K562 (cell line): ENCODE results near the gene MGA. TPM values are rescaled to one million over a fixed set of nuclear protein-coding genes. Genes with fewer than 3 reads are reported as not detected.

ENCODE experiments used
- BCOR ChIP-seq: fragments of 450-650 bp; IDR thresholded peaks from 2 replicates; pipeline ENCODE4 v1.6.1; 2016
- EP400 ChIP-seq: fragments of 450-650 bp; IDR thresholded peaks from 2 replicates; pipeline ENCODE4 v1.6.1; 2017; ENCODE audit warnings: antibody characterized with exemption, mild to moderate bottlenecking, moderate library complexity
- FOXK2 ChIP-seq, 2 experiments: fragments of 450-650 bp; IDR thresholded peaks in 1 of 2; conservative IDR thresholded peaks in 1 of 2; 2 replicates each; pipeline ENCODE4 v1.6.1; 2016; ENCODE audit warnings: low read depth in 2 of 2, mild to moderate bottlenecking in 1 of 2
- HLTF ChIP-seq: fragments of 450-650 bp; IDR thresholded peaks from 2 replicates; pipeline ENCODE4 v1.6.1; 2016
- KAT8 ChIP-seq: fragments of 450-650 bp; IDR thresholded peaks from 2 replicates; pipeline ENCODE4 v1.6.1; 2016; ENCODE audit warnings: low read depth, mild to moderate bottlenecking
- NCOA4 ChIP-seq: fragments of 450-650 bp; IDR thresholded peaks from 2 replicates; pipeline ENCODE4 v1.6.1; 2018; ENCODE audit warnings: mild to moderate bottlenecking; ENCODE audit not compliant: partially characterized antibody
- PHB2 ChIP-seq: fragments of 450-650 bp; IDR thresholded peaks from 2 replicates; pipeline ENCODE4 v1.6.1; 2017; ENCODE audit warnings: low read depth
- SRSF1 ChIP-seq: fragments of 200-400 bp; formaldehyde crosslinking; IDR thresholded peaks from 2 replicates; pipeline ENCODE4 v1.6.1; 2017; ENCODE audit warnings: mild to moderate bottlenecking, low read depth, low read length, moderate library complexity
- polyA plus RNA-seq, 8 experiments: library from polyadenylated mRNA; depleted of rRNA in 4 of 8; stranded (reverse) in 5 of 8; unstranded in 3 of 8; fragments of >200 nt; fragmentation: Nextera tagmentation in 2 of 8; fragmentation: Illumina TruSeq in 1 of 8; extraction: Ambion mirVana in 2 of 8; extraction: Trizol in 1 of 8; gene quantifications; 2 replicates each; pipeline versions ENCODE4 v1.2.1 to v1.2.3, GENCODE V29; 2011 to 2014; ENCODE audit warnings: inconsistent platforms in 1 of 8, missing spikeins in 1 of 8
- total RNA-seq, 7 experiments: library from RNA; depleted of rRNA in 6 of 7; stranded (reverse); fragments of >200 nt in 6 of 7; fragmentation: Illumina TruSeq in 2 of 7; extraction: Trizol in 2 of 7; gene quantifications; 2 replicates each; pipeline versions ENCODE4 v1.2.1 to v1.2.3, GENCODE V29; 2011 to 2021; ENCODE audit warnings: low replicate concordance in 1 of 7
- TF ChIP-seq, protein P1 (sequence below), 2 experiments: fragments of 450-650 bp; IDR thresholded peaks; 2 replicates each; pipeline ENCODE4 v1.6.1; 2016
- TF ChIP-seq, protein P2 (sequence below): IDR thresholded peaks from 2 replicates; pipeline ENCODE4 v1.6.1; 2016; ENCODE audit warnings: missing genetic modification characterization, missing compliant biosample characterization
- TF ChIP-seq, protein P3 (sequence below): fragments of 250-450 bp; sonication (Bioruptor Pico); IDR thresholded peaks from 2 replicates; pipeline ENCODE4 v1.9.0; 2021; ENCODE audit warnings: mild to moderate bottlenecking
- TF ChIP-seq, protein P4 (sequence below): sonication (generic); formaldehyde crosslinking; IDR thresholded peaks from 2 replicates; pipeline ENCODE4 v1.8.0; 2022; ENCODE audit warnings: mild to moderate bottlenecking, low read depth, missing genetic modification reagents

MGA gene
- total and polyA plus RNA-seq, 9 of the 15 experiments (the other 6 are each of a cell fraction or from before 2014, with no cell fraction given), result 4.7 to 56.1 (median 21.1) TPM

DNA sequence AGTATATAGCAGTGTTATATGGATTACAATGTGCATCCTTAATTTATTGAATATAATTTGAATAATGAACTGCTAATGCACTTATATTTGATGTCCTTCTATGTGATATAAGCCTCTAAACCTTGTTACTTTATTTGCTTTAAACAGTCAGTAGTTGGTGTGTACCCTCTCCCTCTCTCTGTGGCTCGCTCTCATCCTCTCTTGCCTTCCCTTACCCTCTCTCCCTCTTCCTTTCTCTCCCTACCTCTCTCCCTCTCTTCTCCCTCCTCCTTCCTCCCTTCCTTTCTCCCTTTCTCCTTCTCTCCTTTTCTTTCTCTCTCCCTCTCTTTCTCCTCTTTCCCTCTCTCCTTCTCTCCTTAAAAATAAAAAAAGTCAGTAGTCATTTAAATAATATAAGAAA, 28.9 kb downstream of the MGA start (continued):
- TF ChIP-seq SRSF1 (no peak), PHB2 (0 out of 2 replicates have a peak, but pooled peaks have one; percentile 26), NCOA4 (peak; percentile 40), FOXK2 (conservative IDR thresholded peaks at IDR 0.05 in 1 of 2, IDR thresholded peaks at IDR 0.05 in 1 of 2; ENCODE audit: low read depth in 2 of 2) (peak in 1 of 2 experiments; percentile 62; a peak in 1 of 4 replicates), BCOR (no peak), EP400 (peak; percentile 18; the same call in 1 of the 2 replicates), KAT8 (no peak), HLTF (0 out of 2 replicates have a peak, but pooled peaks have one; percentile 73)
- TF ChIP-seq, protein P1, sequence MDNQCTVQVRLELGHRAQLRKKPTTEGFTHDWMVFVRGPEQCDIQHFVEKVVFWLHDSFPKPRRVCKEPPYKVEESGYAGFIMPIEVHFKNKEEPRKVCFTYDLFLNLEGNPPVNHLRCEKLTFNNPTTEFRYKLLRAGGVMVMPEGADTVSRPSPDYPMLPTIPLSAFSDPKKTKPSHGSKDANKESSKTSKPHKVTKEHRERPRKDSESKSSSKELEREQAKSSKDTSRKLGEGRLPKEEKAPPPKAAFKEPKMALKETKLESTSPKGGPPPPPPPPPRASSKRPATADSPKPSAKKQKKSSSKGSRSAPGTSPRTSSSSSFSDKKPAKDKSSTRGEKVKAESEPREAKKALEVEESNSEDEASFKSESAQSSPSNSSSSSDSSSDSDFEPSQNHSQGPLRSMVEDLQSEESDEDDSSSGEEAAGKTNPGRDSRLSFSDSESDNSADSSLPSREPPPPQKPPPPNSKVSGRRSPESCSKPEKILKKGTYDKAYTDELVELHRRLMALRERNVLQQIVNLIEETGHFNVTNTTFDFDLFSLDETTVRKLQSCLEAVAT (IDR thresholded peaks at IDR 0.05), result peak; percentile 50 to 76; a peak in 2 of 4 replicates
- TF ChIP-seq, protein P2, sequence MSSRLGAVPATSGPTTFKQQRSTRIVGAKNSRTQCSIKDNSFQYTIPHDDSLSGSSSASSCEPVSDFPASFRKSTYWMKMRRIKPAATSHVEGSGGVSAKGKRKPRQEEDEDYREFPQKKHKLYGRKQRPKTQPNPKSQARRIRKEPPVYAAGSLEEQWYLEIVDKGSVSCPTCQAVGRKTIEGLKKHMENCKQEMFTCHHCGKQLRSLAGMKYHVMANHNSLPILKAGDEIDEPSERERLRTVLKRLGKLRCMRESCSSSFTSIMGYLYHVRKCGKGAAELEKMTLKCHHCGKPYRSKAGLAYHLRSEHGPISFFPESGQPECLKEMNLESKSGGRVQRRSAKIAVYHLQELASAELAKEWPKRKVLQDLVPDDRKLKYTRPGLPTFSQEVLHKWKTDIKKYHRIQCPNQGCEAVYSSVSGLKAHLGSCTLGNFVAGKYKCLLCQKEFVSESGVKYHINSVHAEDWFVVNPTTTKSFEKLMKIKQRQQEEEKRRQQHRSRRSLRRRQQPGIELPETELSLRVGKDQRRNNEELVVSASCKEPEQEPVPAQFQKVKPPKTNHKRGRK (tag), result 0 out of 2 replicates have a peak, but pooled peaks have one; percentile 14
- TF ChIP-seq, protein P3, sequence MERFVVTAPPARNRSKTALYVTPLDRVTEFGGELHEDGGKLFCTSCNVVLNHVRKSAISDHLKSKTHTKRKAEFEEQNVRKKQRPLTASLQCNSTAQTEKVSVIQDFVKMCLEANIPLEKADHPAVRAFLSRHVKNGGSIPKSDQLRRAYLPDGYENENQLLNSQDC (CRISPR knock-in tag), result no peak
- TF ChIP-seq, protein P4, sequence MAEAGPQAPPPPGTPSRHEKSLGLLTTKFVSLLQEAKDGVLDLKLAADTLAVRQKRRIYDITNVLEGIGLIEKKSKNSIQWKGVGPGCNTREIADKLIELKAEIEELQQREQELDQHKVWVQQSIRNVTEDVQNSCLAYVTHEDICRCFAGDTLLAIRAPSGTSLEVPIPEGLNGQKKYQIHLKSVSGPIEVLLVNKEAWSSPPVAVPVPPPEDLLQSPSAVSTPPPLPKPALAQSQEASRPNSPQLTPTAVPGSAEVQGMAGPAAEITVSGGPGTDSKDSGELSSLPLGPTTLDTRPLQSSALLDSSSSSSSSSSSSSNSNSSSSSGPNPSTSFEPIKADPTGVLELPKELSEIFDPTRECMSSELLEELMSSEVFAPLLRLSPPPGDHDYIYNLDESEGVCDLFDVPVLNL (CRISPR knock-in tag), result no peak
